GM18507 (cell line): ENCODE measurements around the gene ASTN1.

Experiments used
- DNase-seq: peaks from one replicate; pipeline ENCODE4 v3.0.0; 2011; ENCODE audit warnings: low read depth; ENCODE audit not compliant: insufficient read length; ENCODE audit errors: extremely low spot score
- FAIRE-seq: peaks from 2 replicates; lab custom pipeline; 2011; peaks lifted over from hg19 to GRCh38; lab: Jason Lieb, UNC

Gene ASTN1

DNA sequence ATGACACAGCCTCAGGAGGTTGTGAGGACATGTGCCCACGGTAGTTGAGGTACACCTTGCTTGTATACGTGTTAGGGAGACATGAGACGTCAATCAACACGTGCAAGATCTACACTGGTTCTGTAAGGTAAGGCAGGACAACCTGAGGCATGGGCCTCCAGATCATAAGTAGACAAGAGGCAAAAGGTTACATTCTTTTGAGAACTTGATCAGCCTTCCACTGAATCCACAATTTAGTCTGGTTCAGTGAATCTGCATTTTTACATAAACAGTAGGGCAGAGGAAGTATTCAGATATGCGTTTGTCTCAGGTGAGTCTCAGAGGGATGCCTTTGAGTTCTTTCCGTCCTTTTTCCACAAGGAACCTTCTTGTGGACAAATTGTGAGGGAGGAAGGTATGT lies 348.9 kb downstream of the ASTN1 start:
- no peak for FAIRE-seq
- no peak for DNase-seq

DNA sequence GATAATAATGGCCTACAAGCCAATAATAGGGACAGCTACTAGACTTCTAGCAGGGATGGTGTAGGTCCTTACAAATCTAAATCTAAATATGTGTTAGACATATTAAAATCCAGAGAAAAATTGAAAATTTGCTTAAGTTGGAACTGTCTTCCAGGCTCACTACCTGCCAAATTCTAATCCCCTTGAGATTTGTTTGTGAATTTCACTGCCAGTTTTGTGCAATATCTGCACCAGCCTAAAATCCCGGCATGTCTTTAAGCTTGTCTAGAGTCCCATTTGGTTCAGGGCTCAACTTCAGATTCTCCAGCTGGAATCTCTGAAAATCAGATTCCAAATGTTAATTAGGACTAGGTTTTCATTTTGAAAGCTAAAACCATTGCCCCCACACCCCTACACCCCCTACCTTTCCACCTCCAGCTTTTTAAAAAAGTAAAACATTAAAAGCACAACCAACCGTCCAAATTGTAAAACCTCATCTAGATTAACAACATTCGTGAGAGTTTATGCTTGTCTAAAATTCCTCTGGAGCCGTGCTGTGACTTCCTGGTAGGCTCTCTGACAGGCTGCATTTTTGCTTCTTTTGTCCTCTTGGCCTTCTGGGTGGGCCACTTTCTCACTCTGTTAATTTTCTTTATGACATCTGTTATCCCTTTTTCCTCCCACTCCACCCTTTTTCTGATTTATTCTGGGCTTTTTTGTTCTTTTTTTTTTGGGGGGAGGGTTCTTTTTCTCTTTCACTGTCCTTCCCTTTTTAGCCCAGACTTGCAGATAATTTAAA lies 352.8 kb downstream of the ASTN1 start:
- FAIRE-seq (no peak), DNase-seq (no peak)

DNA sequence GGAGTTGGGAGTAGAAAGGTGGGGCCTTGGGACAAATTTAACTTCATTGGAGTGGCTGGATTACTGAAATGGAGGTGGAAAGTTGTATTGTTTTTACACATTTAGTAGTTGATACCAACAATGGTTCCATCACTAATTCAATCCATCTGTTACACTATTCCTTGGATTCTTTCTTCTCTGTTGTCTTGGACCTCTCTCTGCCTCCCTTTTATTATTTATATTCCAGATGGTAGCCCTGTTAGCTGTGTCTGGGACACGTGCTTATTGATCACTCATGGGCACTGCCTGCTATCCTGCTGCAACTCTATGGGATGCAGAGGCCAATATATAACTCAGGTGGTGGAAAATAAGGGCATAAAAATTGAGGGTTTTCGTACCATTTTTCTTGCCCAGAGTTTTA lies 355.2 kb downstream of the ASTN1 start:
- DNase-seq: no peak
- no peak for FAIRE-seq
